Uterus (tissue), 4 donors: ENCODE results near the gene ZBTB47. TPM values are rescaled to one million over a fixed set of nuclear protein-coding genes. Genes with fewer than 3 reads are reported as not detected.

Source experiments
- DNase-seq, 2 donors: peaks; one replicate each; pipeline ENCODE4 v3.0.0-alpha.2; 2019 to 2020
- H3K27ac ChIP-seq, 2 donors: fragments of 200-600 bp; sonication (generic); 1 replicate in 1 of 2; 2 replicates in 1 of 2; pipeline ENCODE4 v1.5.1; 2016 to 2018
- H3K27me3 ChIP-seq, 2 donors: fragments of 200-600 bp; sonication (generic); one replicate each; pipeline ENCODE4 v1.5.1; 2018 to 2019; ENCODE audit warnings: control low read depth in 1 of 2
- H3K36me3 ChIP-seq, 2 donors: fragments of 200-600 bp; sonication (generic); one replicate each; pipeline ENCODE4 v1.5.1; 2019; ENCODE audit warnings: control low read depth in 1 of 2
- H3K4me1 ChIP-seq, 2 donors: fragments of 200-600 bp; sonication (generic); one replicate each; pipeline ENCODE4 v1.5.1; 2018 to 2019; ENCODE audit warnings: control low read depth in 1 of 2
- H3K4me3 ChIP-seq, 2 donors: fragments of 200-600 bp; sonication (generic); 1 replicate in 1 of 2; 2 replicates in 1 of 2; pipeline ENCODE4 v1.5.1; 2018 to 2019; ENCODE audit warnings: mild to moderate bottlenecking in 1 of 2
- H3K9me3 ChIP-seq, 2 donors: fragments of 200-600 bp; sonication (generic); one replicate each; pipeline ENCODE4 v1.5.1; 2019; ENCODE audit warnings: control low read depth in 1 of 2
- POLR2A ChIP-seq, 2 donors: fragments of 450-650 bp; IDR thresholded peaks; one replicate each; pipeline ENCODE4 v1.6.1; 2016; ENCODE audit warnings: antibody characterized with exemption in 2 of 2, mild to moderate bottlenecking in 1 of 2, moderate library complexity in 1 of 2
- intact Hi-C: fragments of 100-400 bp; cut with DNase I; formaldehyde crosslinking; loops from one replicate; pipeline ENCODE4 v1.15.1; 2023; ENCODE audit warnings: low total_unique reads
- total RNA-seq, 4 donors: library from RNA; depleted of rRNA in 3 of 4; stranded (reverse); fragments of >200 nt in 3 of 4; gene quantifications; one replicate each; pipeline versions ENCODE4 v1.1.0 to v1.2.4, GENCODE V29; 2014 to 2023
- TF ChIP-seq, protein P1 (sequence below), 4 experiments: fragments of 200-600 bp in 2 of 4; fragments of 450-650 bp in 2 of 4; sonication (generic) in 2 of 4; IDR thresholded peaks; one replicate each; pipeline ENCODE4 v1.5.1; 2016 to 2019; ENCODE audit warnings: antibody characterized with exemption in 4 of 4, mild to moderate bottlenecking in 2 of 4, moderate library complexity in 1 of 4
- donor health status: DM: yes; HTN: yes; CAD: no.

Gene ZBTB47
- total RNA-seq, 4 donors from 2014 or later = 29.1 to 44.7 (median 32.1) TPM

DNA sequence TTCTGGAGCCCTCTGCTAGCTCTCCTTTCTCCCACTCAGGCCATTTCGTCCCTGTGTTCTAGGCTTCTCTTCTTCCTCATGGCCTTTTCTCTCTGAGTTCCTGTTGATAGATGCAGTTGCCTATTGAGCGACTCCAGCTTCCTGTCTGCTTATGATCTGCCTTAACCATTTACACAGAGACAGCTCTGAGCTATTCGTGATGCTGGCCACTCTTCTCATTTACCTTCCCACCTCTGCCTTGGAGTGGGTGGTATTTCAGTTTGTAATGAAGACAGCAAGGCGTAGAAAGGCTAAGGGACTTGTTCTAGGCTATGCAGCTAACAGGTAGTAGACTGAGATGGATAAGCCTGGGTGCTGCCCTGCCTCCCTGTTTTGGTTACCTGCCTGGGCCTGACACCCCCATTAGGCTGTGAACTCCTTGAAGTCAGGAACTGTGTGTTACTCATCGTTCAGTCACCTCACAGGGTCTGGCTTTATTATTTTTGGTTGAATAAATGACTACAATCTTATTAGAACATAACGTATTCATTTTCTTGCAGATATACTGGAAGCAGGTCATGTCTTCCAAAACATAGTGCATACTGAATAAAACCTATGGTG lies 12.6 kb upstream of the ZBTB47 start:
- no peaks in the 10 kb centered on the region for H3K36me3 ChIP-seq
- H3K4me3 ChIP-seq = no peak overlapping the region
- no peaks in the 10 kb centered on the region for H3K27me3 ChIP-seq
- TF ChIP-seq, protein P1, sequence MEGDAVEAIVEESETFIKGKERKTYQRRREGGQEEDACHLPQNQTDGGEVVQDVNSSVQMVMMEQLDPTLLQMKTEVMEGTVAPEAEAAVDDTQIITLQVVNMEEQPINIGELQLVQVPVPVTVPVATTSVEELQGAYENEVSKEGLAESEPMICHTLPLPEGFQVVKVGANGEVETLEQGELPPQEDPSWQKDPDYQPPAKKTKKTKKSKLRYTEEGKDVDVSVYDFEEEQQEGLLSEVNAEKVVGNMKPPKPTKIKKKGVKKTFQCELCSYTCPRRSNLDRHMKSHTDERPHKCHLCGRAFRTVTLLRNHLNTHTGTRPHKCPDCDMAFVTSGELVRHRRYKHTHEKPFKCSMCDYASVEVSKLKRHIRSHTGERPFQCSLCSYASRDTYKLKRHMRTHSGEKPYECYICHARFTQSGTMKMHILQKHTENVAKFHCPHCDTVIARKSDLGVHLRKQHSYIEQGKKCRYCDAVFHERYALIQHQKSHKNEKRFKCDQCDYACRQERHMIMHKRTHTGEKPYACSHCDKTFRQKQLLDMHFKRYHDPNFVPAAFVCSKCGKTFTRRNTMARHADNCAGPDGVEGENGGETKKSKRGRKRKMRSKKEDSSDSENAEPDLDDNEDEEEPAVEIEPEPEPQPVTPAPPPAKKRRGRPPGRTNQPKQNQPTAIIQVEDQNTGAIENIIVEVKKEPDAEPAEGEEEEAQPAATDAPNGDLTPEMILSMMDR (IDR thresholded peaks at IDR 0.05) = no peak
- TF ChIP-seq POLR2A (IDR thresholded peaks at IDR 0.05) = no peak
- no peaks in the 10 kb centered on the region for H3K4me1 ChIP-seq
- H3K27ac ChIP-seq = no peak overlapping the region
- no peaks in the 10 kb centered on the region for H3K9me3 ChIP-seq
- intact Hi-C loops = no loop called here
- DNase-seq = no peak

DNA sequence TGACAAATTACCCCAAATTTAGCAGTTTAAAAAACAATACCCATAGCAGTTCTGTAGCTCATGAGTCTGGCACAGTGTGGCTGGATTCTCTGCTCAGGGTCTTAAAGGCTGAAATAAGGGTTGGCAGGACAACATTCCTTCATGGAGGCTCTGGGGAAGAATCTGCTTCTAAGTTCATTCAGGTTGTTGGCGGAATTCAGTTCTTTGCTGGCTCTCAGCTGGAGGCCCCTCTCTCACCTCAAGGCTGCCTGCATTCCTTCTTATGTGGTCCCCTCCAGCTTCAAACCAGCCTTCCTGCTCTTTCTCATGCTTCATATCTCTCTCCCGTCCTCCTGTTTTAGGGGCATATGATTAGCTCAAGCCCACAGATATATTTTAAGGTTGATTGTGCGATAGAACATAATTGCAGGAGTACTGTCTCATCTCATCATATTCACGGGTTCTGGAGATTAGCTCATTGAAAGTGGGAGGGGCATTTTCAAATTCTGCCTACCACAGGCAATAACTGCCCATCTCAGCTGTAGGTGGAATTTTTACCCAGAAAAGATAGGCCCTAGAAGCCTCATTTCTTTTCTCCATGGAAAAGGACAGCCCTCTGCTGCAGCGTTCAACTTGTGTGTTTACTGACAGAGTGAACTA lies 5.6 kb upstream of the ZBTB47 start:
- DNase-seq = no peak
- no peaks in the 10 kb centered on the region for H3K36me3 ChIP-seq
- H3K4me1 ChIP-seq = peaks cover 3 to 10% of the 10 kb centered on the region in 2 donors
- TF ChIP-seq, protein P1 (IDR thresholded peaks at IDR 0.05) = no peak
- intact Hi-C loops = no loop called here
- H3K27me3 ChIP-seq = no peaks in the 10 kb centered on the region
- no peak overlapping the region for H3K27ac ChIP-seq
- H3K4me3 ChIP-seq = no peak overlapping the region
- no peaks in the 10 kb centered on the region for H3K9me3 ChIP-seq

DNA sequence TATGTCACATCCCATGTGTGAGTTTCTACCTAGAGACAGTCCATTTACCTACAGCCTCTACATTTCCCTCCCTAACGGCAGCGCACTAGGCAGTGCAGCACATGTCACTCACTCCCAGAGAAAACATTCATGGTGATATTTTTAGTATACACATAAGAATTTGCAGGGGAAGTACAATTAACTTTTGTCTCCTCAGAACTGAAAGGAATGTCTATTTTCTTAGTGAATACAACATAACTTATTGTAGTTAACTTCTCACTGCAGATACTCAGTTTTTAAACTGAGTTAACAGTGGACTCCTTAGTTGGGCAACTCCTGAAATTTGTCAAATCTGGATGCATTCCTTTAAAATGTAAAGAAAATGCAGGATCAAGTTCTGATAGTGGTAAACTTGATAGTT lies 4.5 kb upstream of the ZBTB47 start:
- no peaks in the 10 kb centered on the region for H3K36me3 ChIP-seq

DNA sequence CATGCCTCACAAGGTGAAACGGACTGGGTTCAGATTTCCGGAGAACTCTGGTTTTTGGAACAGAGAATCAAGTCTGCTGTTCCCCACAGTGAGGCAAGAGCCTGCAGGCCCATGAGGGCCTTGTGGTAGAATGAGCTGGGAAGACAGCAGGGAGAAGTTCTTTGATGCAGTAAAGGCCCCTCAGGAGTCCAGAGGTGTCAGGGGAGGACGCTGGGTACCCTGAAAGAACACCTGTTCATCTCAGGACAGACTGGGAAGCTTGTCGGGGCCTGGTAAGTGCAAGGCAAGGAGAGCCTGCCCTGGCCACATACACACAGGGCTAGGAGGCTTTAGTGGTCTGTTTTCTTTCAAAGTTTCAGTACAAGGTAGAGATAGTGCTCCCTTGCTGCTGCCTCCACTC lies 3.7 kb upstream of the ZBTB47 start:
- intact Hi-C loops = loop anchor here (10.0 kb wide), 1 partner anchor 45 kb away; the partner anchor contains the start of gene NKTR
- Histone ChIP-seq H3K36me3 (no peaks in the 10 kb centered on the region), H3K4me3 (no peak overlapping the region), H3K4me1 (peaks cover 3 to 13% of the 10 kb centered on the region in 2 donors), H3K27me3 (no peaks in the 10 kb centered on the region), H3K27ac (no peak overlapping the region), H3K9me3 (no peaks in the 10 kb centered on the region)
- TF ChIP-seq, protein P1 (IDR thresholded peaks at IDR 0.05) = no peak
- no peak for TF ChIP-seq POLR2A (IDR thresholded peaks at IDR 0.05)
- DNase-seq = no peak

More for the DNA sequence above, 4.5 kb upstream of the ZBTB47 start:
- Histone ChIP-seq H3K4me1 (peaks cover 3 to 13% of the 10 kb centered on the region in 2 donors), H3K27me3 (no peaks in the 10 kb centered on the region), H3K27ac (no peak overlapping the region), H3K9me3 (no peaks in the 10 kb centered on the region), H3K4me3 (no peak overlapping the region)
- no peak for DNase-seq
- TF ChIP-seq, protein P1 (IDR thresholded peaks at IDR 0.05) = no peak
- no peak for TF ChIP-seq POLR2A (IDR thresholded peaks at IDR 0.05)
- intact Hi-C loops = no loop called here
